UCSD-AML1 (cell line): ENCODE results near the gene ELP2.
"Not testable (repeated sequence)": the region's sequence is repeated elsewhere in the genome, so short reads cannot be mapped to it uniquely, and the experiment has no call there.

Experiments used
- DNase-seq: peaks from one replicate; lab custom pipeline; 2025; ENCODE audit not compliant: unreplicated experiment; lab: John Stamatoyannopoulos, UW

ELP2 gene

GRCh38 chr18:36129300-36130038 lies at the start of gene ELP2, which contains the start of gene SLC39A6:
Gene ELP2, plus strand, starts transcription at chr18:36129899. Its CDS starts 35 bp downstream, at chr18:36129934.
Gene SLC39A6, minus strand, starts transcription at chr18:36129340. Its CDS starts 2,333 bp downstream, at chr18:36127007.
- DNase-seq: peak; percentile 97

GRCh38 chr18:36081118-36081517 lies 48.6 kb upstream of the ELP2 start:
- not testable (repeated sequence) for DNase-seq

GRCh38 chr18:36083729-36084128 lies 46.0 kb upstream of the ELP2 start:
- no peak for DNase-seq

- DNase-seq: no peak
Measured at GRCh38 chr18:36085195-36085594, 44.5 kb upstream of the ELP2 start.

GRCh38 chr18:36086186-36086585 lies 43.5 kb upstream of the ELP2 start:
- no peak for DNase-seq

- DNase-seq: no peak
Measured at GRCh38 chr18:36088256-36088655, 41.4 kb upstream of the ELP2 start.

GRCh38 chr18:36089001-36089400 lies 40.7 kb upstream of the ELP2 start:
- DNase-seq: no peak

GRCh38 chr18:36092116-36092515 lies 37.6 kb upstream of the ELP2 start:
- not testable (repeated sequence) for DNase-seq

- no peak for DNase-seq
Measured at GRCh38 chr18:36094431-36094830, 35.3 kb upstream of the ELP2 start.

- no peak for DNase-seq
Measured at GRCh38 chr18:36095936-36096519, 33.7 kb upstream of the ELP2 start.

GRCh38 chr18:36096955-36097354 lies 32.7 kb upstream of the ELP2 start:
- no peak for DNase-seq

GRCh38 chr18:36099311-36099710 lies 30.4 kb upstream of the ELP2 start:
- no peak for DNase-seq

- no peak for DNase-seq
Measured at GRCh38 chr18:36101943-36102342, 27.8 kb upstream of the ELP2 start.

- DNase-seq: no peak
Measured at GRCh38 chr18:36104749-36105148, 24.9 kb upstream of the ELP2 start.

GRCh38 chr18:36107477-36107876 lies 22.2 kb upstream of the ELP2 start:
- DNase-seq: no peak

GRCh38 chr18:36108196-36108595 lies 21.5 kb upstream of the ELP2 start:
- DNase-seq: no peak

- no peak for DNase-seq
Measured at GRCh38 chr18:36108601-36109000, 21.1 kb upstream of the ELP2 start.

GRCh38 chr18:36109737-36110136 lies 20.0 kb upstream of the ELP2 start:
- no peak for DNase-seq

GRCh38 chr18:36112302-36112701 lies 17.4 kb upstream of the ELP2 start:
- DNase-seq: no peak

- DNase-seq: no peak
Measured at GRCh38 chr18:36114251-36114650, 15.4 kb upstream of the ELP2 start.

- DNase-seq: no peak
Measured at GRCh38 chr18:36114738-36115137, 15.0 kb upstream of the ELP2 start.

GRCh38 chr18:36116771-36117170 lies 12.9 kb upstream of the ELP2 start:
- DNase-seq: not testable (repeated sequence)

GRCh38 chr18:36120297-36120696 lies 9.4 kb upstream of the ELP2 start:
- DNase-seq: no peak
